GM18951 (cell line): Measurements from ENCODE around the gene KCTD12.

Source experiments
- POLR2A ChIP-seq: IDR thresholded peaks from 4 replicates; pipeline ENCODE4 v1.6.1; 2011; ENCODE audit warnings: mild to moderate bottlenecking; ENCODE audit not compliant: insufficient read length, insufficient read depth; ENCODE audit errors: extremely low read depth
- in situ Hi-C: fragments of 300-500 bp; cut with MboI; formaldehyde crosslinking; loops from one replicate; pipeline ENCODE4 v1.12.0; 2022; ENCODE audit warnings: low sequenced_read_pairs, mixed read lengths, inconsistent platforms; ENCODE audit not compliant: unreplicated experiment

KCTD12 gene

GRCh38 chr13:76863022-76863421 lies 23.2 kb downstream of the KCTD12 start:
- in situ Hi-C loops, result no loop called here

GRCh38 chr13:76861859-76862258 lies 24.3 kb downstream of the KCTD12 start:
- in situ Hi-C loops, result no loop called here
- no peak for TF ChIP-seq POLR2A

More at GRCh38 chr13:76863022-76863421, 23.2 kb downstream of the KCTD12 start:
- TF ChIP-seq POLR2A, result no peak

DNA sequence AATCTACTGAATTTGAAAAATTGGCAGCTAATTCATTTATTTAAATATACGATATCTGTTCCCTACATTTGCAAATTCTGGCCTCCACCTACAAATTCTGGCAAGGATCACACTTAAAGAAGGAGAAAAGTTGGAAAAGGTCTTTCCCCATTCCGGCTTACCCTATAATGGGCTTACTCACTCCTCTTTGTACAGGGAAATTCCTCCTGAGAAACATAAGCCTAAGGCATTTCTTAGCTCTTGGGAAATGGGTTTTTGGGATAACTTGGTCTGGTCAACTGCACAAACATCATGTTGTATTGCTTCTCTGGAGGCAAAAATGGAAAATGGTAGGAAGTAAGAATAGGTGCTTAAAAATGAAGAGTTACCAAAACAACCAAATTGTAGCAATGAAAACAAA lies 25.5 kb downstream of the KCTD12 start:
- TF ChIP-seq POLR2A, result no peak

GRCh38 chr13:76854894-76855293 lies 31.3 kb downstream of the KCTD12 start:
- TF ChIP-seq POLR2A, result no peak
- in situ Hi-C loops, result no loop called here

More for the DNA sequence above, 25.5 kb downstream of the KCTD12 start:
- in situ Hi-C loops, result no loop called here

DNA sequence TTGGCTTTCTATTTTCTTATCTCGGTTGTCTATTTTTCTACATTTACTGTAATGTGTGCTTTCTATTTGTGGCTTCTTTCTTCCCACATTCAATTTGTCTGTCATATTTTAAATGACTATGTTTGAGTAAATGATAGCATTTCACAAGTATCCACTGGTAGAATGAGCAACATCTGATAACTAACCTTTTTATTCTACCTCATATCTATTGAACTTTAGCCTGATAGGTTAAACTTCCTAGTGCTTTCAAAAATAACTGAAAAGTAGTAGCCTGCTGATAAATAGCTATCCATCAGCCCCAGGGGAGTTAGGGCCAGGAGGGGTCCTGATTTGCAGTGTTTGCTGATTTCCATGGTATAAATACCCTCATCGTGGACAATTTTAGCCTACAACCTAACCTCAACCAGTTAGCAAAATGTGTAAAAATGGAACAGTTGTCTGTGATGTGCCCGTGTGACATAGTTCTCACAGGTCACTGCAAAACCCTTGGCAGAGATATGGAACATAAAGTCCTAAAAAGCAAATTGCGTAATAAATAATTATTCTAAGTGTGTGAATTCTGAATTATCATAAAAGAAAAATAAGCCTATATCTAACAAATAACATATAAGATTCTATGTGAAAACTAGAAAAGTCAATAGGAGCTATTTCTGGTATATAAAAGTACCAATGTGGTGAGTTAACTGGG lies 32.1 kb downstream of the KCTD12 start:
- no peak for TF ChIP-seq POLR2A
- in situ Hi-C loops, result no loop called here

DNA sequence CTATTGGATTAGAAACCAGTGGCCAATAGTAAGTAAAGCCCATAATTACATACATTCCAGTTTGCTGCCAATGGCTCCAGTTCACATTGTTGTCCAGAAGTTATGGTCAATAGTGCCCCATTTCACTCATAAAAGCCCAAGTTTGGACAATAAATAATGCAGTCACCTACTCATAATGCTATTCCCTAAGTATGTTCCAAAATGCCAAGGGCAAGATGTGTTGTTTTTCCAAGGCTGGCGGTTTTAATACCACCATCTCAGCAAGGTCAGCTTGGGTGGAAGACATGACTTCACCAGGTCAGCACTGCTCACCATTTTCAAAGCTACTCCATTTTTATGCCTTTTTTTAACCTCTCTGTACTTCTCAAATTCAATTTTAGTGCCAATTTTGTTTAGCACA lies 32.7 kb downstream of the KCTD12 start:
- no peak for TF ChIP-seq POLR2A
- in situ Hi-C loops, result no loop called here

DNA sequence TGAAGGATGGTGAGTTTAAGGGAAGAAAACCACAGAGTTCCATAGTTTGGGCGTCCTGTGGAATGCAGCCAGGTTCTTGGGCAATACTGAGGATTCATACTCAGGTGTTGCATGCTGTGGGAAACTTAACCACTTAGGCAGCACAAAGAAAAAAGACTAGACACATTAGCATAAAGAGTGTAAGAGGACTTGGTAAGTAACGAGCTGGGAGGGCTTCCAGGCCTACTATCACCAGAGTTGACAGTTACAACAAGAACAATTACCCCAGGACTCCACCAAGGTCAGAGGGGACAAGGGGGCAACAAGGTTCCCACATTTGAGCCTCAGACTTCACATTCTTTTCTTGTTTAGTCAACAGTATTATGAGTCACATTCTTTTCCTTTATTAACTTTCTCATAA lies 33.2 kb downstream of the KCTD12 start:
- TF ChIP-seq POLR2A, result no peak
- in situ Hi-C loops, result no loop called here

- in situ Hi-C loops, result no loop called here
- no peak for TF ChIP-seq POLR2A
Observed at GRCh38 chr13:76851961-76852360, 34.2 kb downstream of the KCTD12 start.

DNA sequence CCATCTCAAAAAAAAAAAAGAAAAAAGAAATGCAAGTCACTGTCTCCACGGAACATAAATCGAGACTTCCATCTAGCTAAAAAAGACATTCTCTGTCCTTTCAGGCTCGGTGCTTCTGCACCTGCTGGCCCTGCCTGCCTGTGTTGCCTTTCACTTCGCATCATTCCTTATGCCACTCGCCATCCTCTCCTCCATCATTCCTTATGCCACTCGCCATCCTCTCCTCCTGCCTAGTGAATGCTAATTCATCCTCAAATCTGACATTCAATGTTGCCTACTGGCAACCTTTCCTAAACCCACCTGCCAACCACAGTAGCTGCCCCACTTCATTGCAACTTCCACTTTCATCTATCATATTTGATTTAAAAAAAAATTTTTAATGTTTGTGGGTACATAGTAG lies 36.7 kb downstream of the KCTD12 start:
- in situ Hi-C loops, result no loop called here
- no peak for TF ChIP-seq POLR2A

GRCh38 chr13:76848596-76848995 lies 37.6 kb downstream of the KCTD12 start:
- in situ Hi-C loops, result no loop called here
- no peak for TF ChIP-seq POLR2A

DNA sequence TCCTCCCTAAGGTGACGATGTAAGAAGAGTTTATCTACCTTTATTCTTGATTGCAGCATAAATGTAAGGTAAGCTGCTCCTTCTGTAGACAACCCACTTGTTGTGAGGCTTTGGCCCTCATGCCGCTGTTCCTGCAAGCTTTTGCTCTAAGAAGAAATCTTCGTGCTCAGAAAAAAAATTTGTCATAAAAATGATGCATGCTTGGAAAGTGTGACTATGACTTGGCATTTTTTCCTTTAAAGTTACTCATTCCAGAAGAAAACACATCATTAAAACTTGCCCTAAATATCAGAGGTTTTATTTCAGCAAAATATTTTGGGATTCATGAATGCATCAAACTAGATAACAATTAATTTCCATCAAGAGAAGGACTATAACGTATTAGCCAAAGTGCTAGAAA lies 39.8 kb downstream of the KCTD12 start:
- no peak for TF ChIP-seq POLR2A
- in situ Hi-C loops, result no loop called here

DNA sequence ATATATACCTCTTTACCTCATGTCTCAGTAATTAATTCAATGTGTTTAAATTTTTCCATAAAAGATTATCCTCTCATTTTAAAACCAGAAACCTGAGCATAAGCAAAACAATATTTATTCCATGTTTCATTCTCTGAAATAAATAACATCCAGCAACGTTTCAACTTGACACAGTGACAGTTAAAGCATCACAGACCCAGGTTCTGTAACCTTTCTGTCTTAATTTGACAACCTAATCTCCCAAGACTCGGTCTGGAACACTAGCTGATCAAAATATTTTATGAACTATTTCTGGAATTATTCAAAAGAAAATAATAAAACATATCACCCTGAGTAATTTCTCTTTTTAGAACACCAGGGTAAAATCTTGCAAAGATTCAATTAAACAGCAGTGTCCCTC lies 40.3 kb downstream of the KCTD12 start:
- in situ Hi-C loops, result no loop called here
- TF ChIP-seq POLR2A, result no peak

GRCh38 chr13:76845367-76845766 lies 40.8 kb downstream of the KCTD12 start:
- no peak for TF ChIP-seq POLR2A
- in situ Hi-C loops, result no loop called here

GRCh38 chr13:76837801-76838200 lies 48.4 kb downstream of the KCTD12 start:
- in situ Hi-C loops, result no loop called here
- TF ChIP-seq POLR2A, result no peak

GRCh38 chr13:76836311-76836710 lies 49.9 kb downstream of the KCTD12 start:
- no peak for TF ChIP-seq POLR2A
- in situ Hi-C loops, result no loop called here
